ENCODE measurements around the gene HTRA1.

GRCh38 chr10:122474131-122474818, 12.9 kb downstream of the HTRA1 start:
- TF ChIP-seq CTCF (IDR thresholded peaks at IDR 0.05): no peak
- TF ChIP-seq POLR2A (IDR thresholded peaks at IDR 0.05): no peak

Measured in thyroid gland (tissue), 4 donors.